ENCODE measurements around the gene ARFGEF2. TPM values are rescaled to one million over a fixed set of nuclear protein-coding genes. Genes with fewer than 3 reads are reported as not detected.

ARFGEF2 gene
- total RNA-seq, 1 experiment from 2014 or later = 22.2 TPM

DNA sequence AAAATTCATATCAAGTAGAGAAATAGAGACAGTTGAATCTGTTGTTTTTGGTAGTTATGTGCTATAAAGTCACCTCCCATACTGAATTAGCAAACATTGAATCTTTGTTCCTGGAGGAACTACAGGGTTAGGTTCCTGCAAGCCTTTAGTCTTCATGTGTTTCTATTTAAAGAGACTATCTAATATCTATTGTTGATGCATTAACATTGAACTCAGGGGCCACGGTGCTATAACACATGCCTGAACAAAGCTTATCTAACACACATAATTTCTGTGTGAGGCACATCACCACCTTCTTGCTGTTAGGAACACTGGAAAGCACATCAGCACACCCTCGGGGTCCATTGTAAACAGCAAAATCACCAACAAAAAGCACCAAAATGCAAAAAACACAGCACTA, 21.2 kb downstream of the ARFGEF2 start:
- intact Hi-C loops (cut with micrococcal nuclease) = no loop called here
- Histone ChIP-seq H3K36me3 (ENCODE audit: control insufficient read depth in 1 of 2, insufficient read depth in 2 of 2, low read length in 2 of 2) (peaks cover 4 to 7% of the 10 kb centered on the region in 2 experiments; a peak in 1 of 4 replicates), H3K27me3 (ENCODE audit: insufficient read depth, low read length) (no peaks in the 10 kb centered on the region), H3K9me3 (ENCODE audit: control insufficient read depth in 1 of 2, insufficient read depth in 1 of 2, low read depth in 1 of 2, low read length in 2 of 2) (no peaks in the 10 kb centered on the region), H3K4me2 (ENCODE audit: low read length) (no peak overlapping the region), H3K4me3 (replicated peaks in 1 of 2; ENCODE audit: low read depth in 1 of 2, low read length in 2 of 2) (no peak overlapping the region), H3K27ac (ENCODE audit: low read depth, low read length) (no peak overlapping the region), H3K79me2 (ENCODE audit: insufficient read depth, low read length) (peaks cover 40% of the 10 kb centered on the region), H4K20me1 (ENCODE audit: insufficient read depth) (no peaks in the 10 kb centered on the region), H2AFZ (ENCODE audit: low read depth, low read length, poor library complexity, severe bottlenecking) (no peak overlapping the region), H3K4me1 (ENCODE audit: control insufficient read depth in 1 of 2, insufficient read depth in 2 of 2, low read length in 2 of 2) (peaks cover 15 to 23% of the 10 kb centered on the region in 2 experiments), H3K9me2 (ENCODE audit: insufficient read depth) (no peaks in the 10 kb centered on the region), H3K9ac (ENCODE audit: low read length) (no peak overlapping the region)
- ChIA-PET RAD21 (ENCODE audit: low non-redundant PET in 1 of 2, low total read pairs in 2 of 2, uncharacterized antibody in 2 of 2, unreplicated experiment in 2 of 2) (no interaction called here), CTCF (no interaction called here), POLR2A (no interaction called here)
- no TSS peak for BruUV-seq (replicated peaks)
- no peak for DNase-seq (ENCODE audit: low read depth, low spot score)
- TF ChIP-seq, protein P1, sequence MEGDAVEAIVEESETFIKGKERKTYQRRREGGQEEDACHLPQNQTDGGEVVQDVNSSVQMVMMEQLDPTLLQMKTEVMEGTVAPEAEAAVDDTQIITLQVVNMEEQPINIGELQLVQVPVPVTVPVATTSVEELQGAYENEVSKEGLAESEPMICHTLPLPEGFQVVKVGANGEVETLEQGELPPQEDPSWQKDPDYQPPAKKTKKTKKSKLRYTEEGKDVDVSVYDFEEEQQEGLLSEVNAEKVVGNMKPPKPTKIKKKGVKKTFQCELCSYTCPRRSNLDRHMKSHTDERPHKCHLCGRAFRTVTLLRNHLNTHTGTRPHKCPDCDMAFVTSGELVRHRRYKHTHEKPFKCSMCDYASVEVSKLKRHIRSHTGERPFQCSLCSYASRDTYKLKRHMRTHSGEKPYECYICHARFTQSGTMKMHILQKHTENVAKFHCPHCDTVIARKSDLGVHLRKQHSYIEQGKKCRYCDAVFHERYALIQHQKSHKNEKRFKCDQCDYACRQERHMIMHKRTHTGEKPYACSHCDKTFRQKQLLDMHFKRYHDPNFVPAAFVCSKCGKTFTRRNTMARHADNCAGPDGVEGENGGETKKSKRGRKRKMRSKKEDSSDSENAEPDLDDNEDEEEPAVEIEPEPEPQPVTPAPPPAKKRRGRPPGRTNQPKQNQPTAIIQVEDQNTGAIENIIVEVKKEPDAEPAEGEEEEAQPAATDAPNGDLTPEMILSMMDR (IDR thresholded peaks at IDR 0.05 in 2 of 3, conservative IDR thresholded peaks at IDR 0.05 in 1 of 3; ENCODE audit: borderline replicate concordance in 1 of 3, insufficient read depth in 1 of 3, low read depth in 2 of 3, low read length in 2 of 3) = no peak
- TF ChIP-seq CBX3 (IDR thresholded peaks at IDR 0.05; ENCODE audit: low read depth) (no peak), ELF1 (IDR thresholded peaks at IDR 0.05; ENCODE audit: borderline replicate concordance, low read depth) (no peak), EGR1 (IDR thresholded peaks at IDR 0.05; ENCODE audit: low read depth) (no peak), RAD21 (IDR thresholded peaks at IDR 0.05; ENCODE audit: low read depth) (no peak), FOSL1 (IDR thresholded peaks at IDR 0.05; ENCODE audit: low read depth) (no peak), ZNF274 (IDR thresholded peaks at IDR 0.05; ENCODE audit: low read depth, low read length) (no peak), JUND (IDR thresholded peaks at IDR 0.05) (no peak), POLR2A (IDR thresholded peaks at IDR 0.05; ENCODE audit: borderline replicate concordance, extremely low read depth, insufficient read depth, insufficient read length) (no peak), ZFX (IDR thresholded peaks at IDR 0.05) (no peak), YY1 (IDR thresholded peaks at IDR 0.05; ENCODE audit: extremely low read depth, insufficient replicate concordance, low read depth, low read length) (no peak)
- TF ChIP-seq, protein P2, sequence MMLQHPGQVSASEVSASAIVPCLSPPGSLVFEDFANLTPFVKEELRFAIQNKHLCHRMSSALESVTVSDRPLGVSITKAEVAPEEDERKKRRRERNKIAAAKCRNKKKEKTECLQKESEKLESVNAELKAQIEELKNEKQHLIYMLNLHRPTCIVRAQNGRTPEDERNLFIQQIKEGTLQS (IDR thresholded peaks at IDR 0.05) = no peak
- TF ChIP-seq, protein P3, sequence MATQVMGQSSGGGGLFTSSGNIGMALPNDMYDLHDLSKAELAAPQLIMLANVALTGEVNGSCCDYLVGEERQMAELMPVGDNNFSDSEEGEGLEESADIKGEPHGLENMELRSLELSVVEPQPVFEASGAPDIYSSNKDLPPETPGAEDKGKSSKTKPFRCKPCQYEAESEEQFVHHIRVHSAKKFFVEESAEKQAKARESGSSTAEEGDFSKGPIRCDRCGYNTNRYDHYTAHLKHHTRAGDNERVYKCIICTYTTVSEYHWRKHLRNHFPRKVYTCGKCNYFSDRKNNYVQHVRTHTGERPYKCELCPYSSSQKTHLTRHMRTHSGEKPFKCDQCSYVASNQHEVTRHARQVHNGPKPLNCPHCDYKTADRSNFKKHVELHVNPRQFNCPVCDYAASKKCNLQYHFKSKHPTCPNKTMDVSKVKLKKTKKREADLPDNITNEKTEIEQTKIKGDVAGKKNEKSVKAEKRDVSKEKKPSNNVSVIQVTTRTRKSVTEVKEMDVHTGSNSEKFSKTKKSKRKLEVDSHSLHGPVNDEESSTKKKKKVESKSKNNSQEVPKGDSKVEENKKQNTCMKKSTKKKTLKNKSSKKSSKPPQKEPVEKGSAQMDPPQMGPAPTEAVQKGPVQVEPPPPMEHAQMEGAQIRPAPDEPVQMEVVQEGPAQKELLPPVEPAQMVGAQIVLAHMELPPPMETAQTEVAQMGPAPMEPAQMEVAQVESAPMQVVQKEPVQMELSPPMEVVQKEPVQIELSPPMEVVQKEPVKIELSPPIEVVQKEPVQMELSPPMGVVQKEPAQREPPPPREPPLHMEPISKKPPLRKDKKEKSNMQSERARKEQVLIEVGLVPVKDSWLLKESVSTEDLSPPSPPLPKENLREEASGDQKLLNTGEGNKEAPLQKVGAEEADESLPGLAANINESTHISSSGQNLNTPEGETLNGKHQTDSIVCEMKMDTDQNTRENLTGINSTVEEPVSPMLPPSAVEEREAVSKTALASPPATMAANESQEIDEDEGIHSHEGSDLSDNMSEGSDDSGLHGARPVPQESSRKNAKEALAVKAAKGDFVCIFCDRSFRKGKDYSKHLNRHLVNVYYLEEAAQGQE (IDR thresholded peaks at IDR 0.05; ENCODE audit: low read depth) = no peak
- TF ChIP-seq, protein P4, sequence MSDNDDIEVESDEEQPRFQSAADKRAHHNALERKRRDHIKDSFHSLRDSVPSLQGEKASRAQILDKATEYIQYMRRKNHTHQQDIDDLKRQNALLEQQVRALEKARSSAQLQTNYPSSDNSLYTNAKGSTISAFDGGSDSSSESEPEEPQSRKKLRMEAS (IDR thresholded peaks at IDR 0.05) = no peak
- no peak for ATAC-seq
